Endothelial cell of umbilical vein (primary cell): ENCODE data around the gene LPP. TPM values are rescaled to one million over a fixed set of nuclear protein-coding genes. Genes with fewer than 3 reads are reported as not detected.

ENCODE experiments used
- BruUV-seq: library from RNA; stranded (reverse); fragments of 400-500 nt; replicated peaks from 2 replicates; lab custom pipeline; 2021; lab: Mats Ljungman, UMichigan
- CTCF ChIA-PET: fragments of 300-600, 350-600 bp; sonication (Branson Sonifier 250); formaldehyde crosslinking; loops from one replicate; lab custom pipeline; 2021; ENCODE audit warnings: antibody characterized with exemption, inconsistent platforms; lab: Charles Lee
- POLR2A ChIA-PET: fragments of 300-600, 350-600 bp; sonication (Branson Sonifier 250); formaldehyde crosslinking; loops from one replicate; lab custom pipeline; 2021; ENCODE audit warnings: antibody characterized with exemption, inconsistent platforms; lab: Charles Lee
- DNase-seq: peaks from one replicate; pipeline ENCODE4 v3.0.0-alpha.2; 2011; ENCODE audit warnings: low read depth, low spot score
- FAIRE-seq: peaks from 2 replicates; lab custom pipeline; 2011; peaks lifted over from hg19 to GRCh38; lab: Jason Lieb, UNC
- H2AFZ ChIP-seq: 2 replicates; pipeline ENCODE4 v1.6.0; 2012; ENCODE audit warnings: low read depth, low read length, control low read depth, inconsistent platforms
- H3K27ac ChIP-seq: 2 replicates; pipeline ENCODE4 v1.5.1; 2011; ENCODE audit warnings: low read depth, mild to moderate bottlenecking, control low read depth, low read length, moderate library complexity; ENCODE audit not compliant: insufficient read depth
- H3K27me3 ChIP-seq, 2 experiments: 2 replicates each; pipeline versions ENCODE4 v1.6.0 to v1.6.1; 2011; ENCODE audit warnings: low read length in 2 of 2, mixed read lengths in 1 of 2; ENCODE audit not compliant: control insufficient read depth in 2 of 2, insufficient read depth in 2 of 2
- H3K36me3 ChIP-seq, 2 experiments: 2 replicates in 1 of 2; 3 replicates in 1 of 2; pipeline ENCODE4 v1.5.1; 2011; ENCODE audit warnings: low read length in 2 of 2, mild to moderate bottlenecking in 1 of 2, moderate library complexity in 1 of 2; ENCODE audit not compliant: control insufficient read depth in 2 of 2, insufficient read depth in 2 of 2; ENCODE audit errors: extremely low read depth in 1 of 2
- H3K4me1 ChIP-seq: 3 replicates; pipeline ENCODE4 v1.5.1; 2011; ENCODE audit warnings: mild to moderate bottlenecking, low read length; ENCODE audit not compliant: control insufficient read depth, insufficient read depth; ENCODE audit errors: extremely low read depth
- H3K4me2 ChIP-seq: 2 replicates; pipeline ENCODE4 v1.6.1; 2011; ENCODE audit warnings: low read length, control low read depth, mixed read lengths; ENCODE audit not compliant: insufficient read depth
- H3K4me3 ChIP-seq, 3 experiments: fragments of 200-600 bp in 1 of 3; sonication (generic), shearing (Covaris generic) in 1 of 3; replicated peaks in 1 of 3; 2 replicates each; pipeline ENCODE4 v1.5.1; 2011 to 2016; ENCODE audit warnings: control low read depth in 3 of 3, low read length in 3 of 3, mild to moderate bottlenecking in 2 of 3, inconsistent platforms in 1 of 3, low read depth in 1 of 3, moderate library complexity in 1 of 3; ENCODE audit not compliant: insufficient read depth in 1 of 3
- H3K79me2 ChIP-seq: 2 replicates; pipeline ENCODE4 v1.6.0; 2012; ENCODE audit warnings: low read length, inconsistent platforms; ENCODE audit not compliant: control insufficient read depth, insufficient read depth
- H3K9ac ChIP-seq: replicated peaks from 2 replicates; pipeline ENCODE3; 2011; ENCODE audit warnings: low read length, control low read depth; ENCODE audit not compliant: insufficient read depth; ENCODE audit errors: extremely low read depth
- H3K9me1 ChIP-seq: replicated peaks from 3 replicates; pipeline ENCODE4 v1.6.0; 2011; ENCODE audit warnings: mild to moderate bottlenecking, low read length; ENCODE audit not compliant: control insufficient read depth, insufficient read depth; ENCODE audit errors: extremely low read depth
- H3K9me3 ChIP-seq: replicated peaks from 2 replicates; pipeline ENCODE4 v1.5.1; 2012; ENCODE audit warnings: low read length, inconsistent platforms; ENCODE audit not compliant: control insufficient read depth, insufficient read depth
- H4K20me1 ChIP-seq: replicated peaks from 2 replicates; pipeline ENCODE3; 2011; ENCODE audit warnings: mild to moderate bottlenecking, low read length; ENCODE audit not compliant: control insufficient read depth, insufficient read depth; ENCODE audit errors: extremely low read depth
- CTCF ChIP-seq, 2 donors: IDR thresholded peaks; 1 replicate in 1 of 2; 2 replicates in 1 of 2; pipeline ENCODE4 v1.5.1; 2011; ENCODE audit warnings: low read length in 2 of 2, mild to moderate bottlenecking in 2 of 2, moderate library complexity in 2 of 2, control low read depth in 1 of 2, inconsistent platforms in 1 of 2, low read depth in 1 of 2; ENCODE audit not compliant: insufficient read depth in 1 of 2; ENCODE audit errors: extremely low read depth in 1 of 2
- EZH2 ChIP-seq: IDR thresholded peaks from 2 replicates; pipeline ENCODE4 v1.6.1; 2012; ENCODE audit warnings: borderline replicate concordance, low read depth, mild to moderate bottlenecking, moderate library complexity, low read length, inconsistent platforms; ENCODE audit not compliant: severe bottlenecking
- FOS ChIP-seq: IDR thresholded peaks from 2 replicates; pipeline ENCODE4 v1.6.1; 2011; ENCODE audit warnings: mild to moderate bottlenecking, low read length, moderate library complexity, borderline replicate concordance; ENCODE audit not compliant: insufficient read depth
- GATA2 ChIP-seq: IDR thresholded peaks from 2 replicates; pipeline ENCODE4 v1.7.0; 2011; ENCODE audit warnings: low read depth, mild to moderate bottlenecking, moderate library complexity, mixed read lengths, low read length; ENCODE audit not compliant: insufficient read length, insufficient read depth
- JUN ChIP-seq: IDR thresholded peaks from 2 replicates; pipeline ENCODE4 v1.6.1; 2011; ENCODE audit warnings: borderline replicate concordance, low read depth; ENCODE audit not compliant: insufficient read length, insufficient read depth
- MAX ChIP-seq: IDR thresholded peaks from 2 replicates; pipeline ENCODE4 v1.6.1; 2011; ENCODE audit not compliant: insufficient read depth, insufficient read length
- MYC ChIP-seq: IDR thresholded peaks from one replicate; pipeline ENCODE4 v1.6.1; 2011; ENCODE audit warnings: mild to moderate bottlenecking, low read depth, low read length
- POLR2A ChIP-seq: IDR thresholded peaks from 2 replicates; pipeline ENCODE4 v1.6.1; 2012; ENCODE audit warnings: low read depth, mild to moderate bottlenecking, control low read depth, low read length
- POLR2AphosphoS5 ChIP-seq: IDR thresholded peaks from 2 replicates; pipeline ENCODE4 v1.6.1; 2012; ENCODE audit warnings: low read depth, mild to moderate bottlenecking, control low read depth, low read length, moderate library complexity; ENCODE audit not compliant: insufficient read depth
- dilution Hi-C: fragments of 300-500 bp; cut with MboI; formaldehyde crosslinking; loops from one replicate; pipeline ENCODE4 v1.15.0; 2019; ENCODE audit warnings: low sequenced_read_pairs; ENCODE audit not compliant: extremely low pct_ligation_motif_present
- intact Hi-C: fragments of 100-400 bp; cut with micrococcal nuclease; formaldehyde crosslinking; loops from one replicate; pipeline ENCODE4 v1.10.0; 2022
- polyA plus RNA-seq, 4 experiments: library from polyadenylated mRNA; depleted of rRNA in 3 of 4; stranded (reverse) in 3 of 4; unstranded in 1 of 4; fragments of >200 nt; gene quantifications; 2 replicates each; pipeline versions ENCODE4 v1.2.1 to v1.2.3, GENCODE V29; 2011 to 2012; ENCODE audit warnings: missing spikeins in 1 of 4
- total RNA-seq: library from RNA; stranded (reverse); gene quantifications from 2 replicates; pipeline ENCODE4 v1.2.3, GENCODE V29; 2021

The LPP gene
- total and polyA plus RNA-seq, 2 donors (not counting 3 experiments of a cell fraction or from before 2014, with no cell fraction given): 16.9 to 153 TPM

GRCh38 chr3:188531210-188531609, 377.3 kb downstream of the LPP start:
- Histone ChIP-seq H3K9ac (peak overlapping the region; percentile 58), H2AFZ (no peak overlapping the region), H3K27me3 (no peaks in the 10 kb centered on the region), H3K9me1 (no peaks in the 10 kb centered on the region), H3K79me2 (peaks cover 3% of the 10 kb centered on the region), H3K9me3 (no peaks in the 10 kb centered on the region), H3K4me2 (peak overlapping the region; percentile 71), H3K36me3 (no peaks in the 10 kb centered on the region), H3K4me3 (no peak overlapping the region), H3K4me1 (peaks cover 37% of the 10 kb centered on the region), H4K20me1 (no peaks in the 10 kb centered on the region), H3K27ac (peak overlapping the region; percentile 85)
- ChIA-PET CTCF (interaction anchor here (0.9 to 2.2 kb wide), 14 partner anchors 11 to 791 kb away, joined by 3 to 12 read pairs (median 4); no protein-coding TSS in a partner anchor), POLR2A (interaction anchor here (1.5 kb wide), 1 partner anchor 16 kb away, joined by 3 read pairs; no protein-coding TSS in a partner anchor)
- peak; percentile 87 for DNase-seq
- peak; percentile 54 for FAIRE-seq
- TF ChIP-seq FOS (peak; percentile 93), POLR2AphosphoS5 (peak; percentile 76), POLR2A (no peak), GATA2 (peak; percentile 68), MAX (no peak), JUN (peak; percentile 92), EZH2 (no peak), MYC (no peak), CTCF (IDR thresholded peaks at IDR 0.05; ENCODE audit: extremely low read depth in 1 of 2, insufficient read depth in 1 of 2, low read depth in 1 of 2, low read length in 2 of 2) (no peak)
- intact Hi-C loops (loop anchor here (1.0 to 5.0 kb wide), 8 partner anchors 24 to 786 kb away; partner anchors contain the start of gene BCL6), dilution Hi-C loops (no loop called here)
- no TSS peak for BruUV-seq
